HuH-7 (cell line): ENCODE data around the gene ZNF579.
A peak's percentile ranks its signal among the peaks of the same experiment; 100 is the strongest.

Source experiments
- DNase-seq: peaks from one replicate; pipeline ENCODE4 v3.0.0; 2011; ENCODE audit warnings: low spot score

Gene ZNF579

DNA sequence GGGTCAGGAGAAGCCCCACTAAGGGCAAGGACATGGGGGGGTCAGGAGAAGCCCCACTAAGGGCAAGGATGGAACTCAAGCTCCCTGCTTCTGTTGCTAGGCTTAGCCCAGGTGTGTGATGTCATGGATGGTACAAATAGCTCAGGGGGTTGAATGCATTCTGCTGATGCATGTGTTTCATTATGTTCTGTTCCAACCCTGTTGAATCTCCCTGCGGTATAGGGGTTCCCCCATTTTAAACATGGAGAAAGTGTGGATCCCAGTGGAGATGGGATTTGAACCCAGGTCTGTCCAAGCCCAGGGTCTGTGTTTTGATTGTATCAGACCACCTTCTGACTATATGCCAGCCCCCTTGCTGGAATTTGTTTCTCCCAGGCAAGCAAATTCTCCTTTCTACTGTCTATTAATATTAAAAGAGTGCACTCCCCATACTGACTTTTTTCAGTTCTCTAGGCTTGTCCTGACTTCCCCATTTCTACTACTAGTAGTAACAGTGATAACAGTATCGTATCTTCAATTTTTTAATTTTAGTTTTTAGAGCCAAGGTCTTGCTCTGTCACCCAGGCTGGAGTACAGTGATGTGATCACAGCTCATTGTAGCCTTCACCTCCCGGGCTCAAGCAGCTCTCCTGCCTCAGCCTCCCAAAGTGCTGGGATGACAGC lies 31.5 kb upstream of the ZNF579 start:
- DNase-seq = no peak

DNA sequence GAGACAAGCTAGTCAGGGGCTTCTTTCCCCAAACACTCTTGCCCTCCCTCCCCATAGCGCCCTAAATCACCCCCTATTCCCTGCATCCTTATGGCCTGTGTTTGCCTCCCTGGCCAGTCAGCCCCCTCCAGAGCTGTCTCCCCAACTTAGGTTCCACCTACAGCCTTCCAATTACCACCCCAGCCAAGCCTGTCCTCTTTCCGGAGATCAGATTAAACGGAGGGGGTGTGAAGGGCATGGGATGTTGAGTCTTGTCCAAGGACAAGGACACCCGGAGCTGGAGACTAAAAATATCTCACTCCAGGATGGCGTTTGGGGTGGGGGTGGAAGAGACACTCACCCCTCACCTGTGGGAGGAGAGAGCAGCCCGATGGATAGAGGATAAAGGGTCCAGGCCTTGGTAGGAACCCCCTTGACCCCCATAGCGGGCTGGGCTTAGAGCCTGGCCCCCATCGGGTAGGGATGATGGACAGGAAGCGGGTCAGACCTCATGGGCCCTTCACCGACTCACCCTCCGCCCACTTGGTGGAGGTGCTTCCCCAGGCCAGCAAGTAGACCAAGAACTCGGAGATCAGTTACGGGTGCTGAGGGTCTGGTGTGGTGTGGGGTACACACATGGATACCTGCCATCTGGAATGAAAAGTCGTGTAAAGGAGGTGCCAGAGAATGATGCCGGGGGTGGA lies 30.8 kb upstream of the ZNF579 start:
- no peak for DNase-seq

DNA sequence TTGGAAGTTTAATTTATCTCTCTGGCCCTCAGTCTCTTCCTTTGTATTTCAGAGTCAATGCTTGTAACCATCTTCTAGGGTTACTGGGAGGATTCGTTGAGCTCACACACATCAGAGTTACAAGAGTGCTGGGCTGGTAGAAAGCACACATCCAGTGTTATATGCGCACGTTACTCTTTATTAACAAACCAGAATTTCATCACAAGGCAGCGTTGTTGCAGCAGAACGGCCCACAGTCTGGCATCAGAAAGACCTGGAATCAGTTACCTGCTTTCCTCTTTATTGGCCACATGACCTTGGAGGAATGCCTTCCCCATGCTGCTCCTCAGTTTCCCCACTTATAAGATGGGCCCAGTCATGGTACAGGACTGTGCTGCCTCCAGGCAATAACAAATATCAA lies 28.7 kb upstream of the ZNF579 start:
- no peak for DNase-seq

DNA sequence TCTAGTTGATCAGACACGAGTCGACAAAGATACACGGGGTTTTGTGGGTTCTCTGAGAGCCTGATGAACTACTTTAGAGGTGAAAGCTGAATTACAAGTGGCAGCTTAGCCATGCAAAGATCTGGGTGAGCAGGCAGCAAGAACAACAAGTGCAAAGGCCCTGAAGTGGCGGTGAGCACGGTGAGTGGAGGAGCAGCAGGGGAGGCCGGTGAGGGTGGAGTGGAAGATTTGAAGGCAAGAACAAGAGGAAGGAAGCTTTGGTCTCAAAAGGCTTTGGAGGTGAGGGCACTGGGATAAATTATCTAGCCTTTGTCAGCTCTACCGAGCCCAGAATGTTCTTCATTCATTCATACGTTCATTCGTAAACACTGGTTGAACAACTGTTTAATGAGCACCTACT lies 26.2 kb upstream of the ZNF579 start:
- DNase-seq = no peak

DNA sequence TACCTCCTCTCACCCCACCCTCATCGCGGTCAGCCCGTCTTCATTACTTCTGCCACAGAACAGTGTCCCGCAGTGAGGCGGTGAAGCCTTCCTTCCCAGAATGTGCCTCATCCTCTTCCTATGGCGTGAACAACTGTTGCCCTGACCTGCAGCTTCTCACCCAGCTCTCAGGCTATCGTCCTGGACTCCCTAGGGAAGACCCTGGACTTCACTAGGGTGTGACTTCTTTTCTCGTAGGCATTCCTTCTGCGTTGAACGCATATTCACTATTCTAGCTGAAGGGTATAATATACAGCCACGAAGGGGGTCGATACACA lies 25.8 kb upstream of the ZNF579 start:
- DNase-seq = no peak

DNA sequence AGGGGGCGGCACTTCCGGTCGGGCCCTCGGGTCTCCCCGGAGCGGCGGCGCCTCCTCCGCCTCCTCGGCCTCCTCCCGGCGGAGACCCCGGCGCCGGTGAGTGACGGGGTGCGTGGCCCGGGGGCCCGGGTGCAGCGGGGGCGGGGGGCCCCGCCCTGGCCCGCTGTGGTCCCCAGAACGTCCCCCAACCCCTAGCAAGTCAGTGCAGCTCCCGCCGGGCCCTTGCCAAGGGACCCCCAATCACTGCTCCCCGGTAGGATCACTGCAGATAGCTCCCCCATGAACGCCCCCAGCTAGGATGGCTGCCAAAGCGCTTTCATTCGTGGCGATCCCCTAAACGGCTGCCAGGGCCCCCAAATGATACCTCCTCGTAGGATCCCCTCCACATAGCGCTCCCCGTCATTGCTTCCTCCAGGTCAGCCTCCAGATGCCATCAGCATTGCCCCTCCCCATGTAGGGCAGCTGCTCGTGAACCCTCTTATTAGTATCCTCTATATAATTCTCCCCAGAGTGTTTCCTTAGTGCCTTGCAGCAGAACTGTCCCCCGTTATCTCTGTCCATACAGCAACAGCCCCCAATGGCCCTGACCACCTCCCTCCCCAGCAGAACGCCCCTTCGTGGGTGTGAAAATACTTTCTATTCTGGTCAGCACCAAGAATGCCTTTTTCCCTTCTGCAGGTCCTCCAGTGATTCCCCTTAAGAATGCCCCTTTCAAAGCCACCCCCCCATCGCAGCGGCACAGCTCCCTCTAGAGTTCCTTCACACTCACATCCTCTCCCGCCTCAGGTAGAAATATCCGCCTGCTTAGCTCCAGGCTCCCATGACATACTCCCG lies 25.2 kb upstream of the ZNF579 start, which contains the start of gene ZNF865:
Gene ZNF865, plus strand, starts transcription at position 11 of the 834 bp plus-strand sequence. CDS start 7,972 bp downstream, outside the sequence.
- peak; percentile 87 for DNase-seq

DNA sequence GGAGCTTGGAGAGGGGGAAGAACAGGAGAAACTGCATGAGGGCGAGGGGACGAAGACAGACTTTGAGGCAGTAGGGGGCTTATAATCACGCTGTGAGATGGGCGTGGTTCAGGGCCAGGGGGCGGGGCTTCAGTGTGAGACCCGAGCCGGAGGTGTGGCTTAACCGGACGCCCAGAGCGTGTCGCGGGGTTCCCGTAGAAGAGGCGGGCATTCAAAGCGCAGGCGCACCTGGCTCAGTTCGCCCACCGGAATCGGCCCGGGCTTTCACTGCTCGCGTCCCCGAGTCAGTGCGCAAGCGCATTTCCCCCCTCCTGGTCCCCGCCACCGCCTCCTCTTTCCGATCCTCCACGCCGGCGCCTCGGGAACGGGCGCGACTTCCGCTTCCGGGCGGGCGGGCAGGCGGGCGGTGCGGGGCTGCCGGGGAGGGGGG lies 24.6 kb upstream of the ZNF579 start:
- peak; percentile 93 for DNase-seq

DNA sequence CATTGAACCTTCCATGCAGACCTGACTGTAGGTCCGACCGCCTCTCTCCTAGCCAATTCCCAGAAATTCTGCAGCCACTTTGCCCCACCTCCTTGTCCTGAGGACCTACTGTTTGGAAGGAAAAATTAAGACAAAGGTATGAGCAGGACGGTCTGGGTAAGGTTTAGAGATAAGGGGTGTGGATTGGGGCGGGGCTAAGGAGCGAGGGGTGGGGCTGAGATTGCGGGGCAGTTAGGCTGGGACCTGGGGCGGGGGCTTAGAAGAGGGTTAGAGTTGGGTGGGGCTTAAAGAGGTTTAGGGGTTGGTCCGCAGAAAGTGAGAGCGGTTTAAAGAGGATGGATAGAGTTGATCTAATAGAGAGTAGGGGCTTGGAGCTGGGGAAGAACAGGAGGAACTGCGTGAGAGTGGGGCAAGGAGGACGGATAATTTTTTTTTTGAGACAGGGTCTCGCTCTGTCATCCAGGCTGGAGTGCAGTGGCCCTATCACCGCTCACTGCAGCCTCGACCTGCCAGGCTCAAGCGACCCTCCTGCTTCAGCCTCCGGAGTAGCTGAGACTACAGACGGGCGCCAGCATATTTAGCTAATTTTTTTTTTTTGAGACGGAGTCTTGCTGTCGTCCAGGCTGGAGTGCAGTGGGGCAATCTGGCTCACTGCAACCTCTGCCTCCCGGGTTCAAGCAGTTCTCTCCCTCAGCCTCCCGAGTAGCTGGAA lies 23.1 kb upstream of the ZNF579 start:
- DNase-seq = no peak

DNA sequence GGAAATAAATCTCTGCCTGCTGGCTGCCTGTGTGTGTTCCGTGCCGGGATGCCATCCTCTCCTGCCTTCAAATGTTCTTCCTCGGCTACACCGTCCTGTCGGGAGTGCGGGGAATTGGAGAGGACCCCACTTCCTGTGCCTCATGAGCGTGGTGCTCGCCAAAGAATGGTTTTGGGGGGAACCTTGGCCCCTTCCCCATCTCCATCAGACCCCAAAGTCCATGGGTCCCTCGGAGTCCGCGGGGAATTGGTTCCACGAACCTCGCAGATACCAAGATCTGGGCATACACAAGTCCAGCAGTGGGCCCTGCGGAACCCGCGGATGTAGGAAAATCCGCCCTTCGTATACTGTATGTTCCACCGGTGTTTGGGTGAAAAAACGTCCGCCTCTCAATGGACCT lies 22.5 kb upstream of the ZNF579 start:
- DNase-seq = no peak

DNA sequence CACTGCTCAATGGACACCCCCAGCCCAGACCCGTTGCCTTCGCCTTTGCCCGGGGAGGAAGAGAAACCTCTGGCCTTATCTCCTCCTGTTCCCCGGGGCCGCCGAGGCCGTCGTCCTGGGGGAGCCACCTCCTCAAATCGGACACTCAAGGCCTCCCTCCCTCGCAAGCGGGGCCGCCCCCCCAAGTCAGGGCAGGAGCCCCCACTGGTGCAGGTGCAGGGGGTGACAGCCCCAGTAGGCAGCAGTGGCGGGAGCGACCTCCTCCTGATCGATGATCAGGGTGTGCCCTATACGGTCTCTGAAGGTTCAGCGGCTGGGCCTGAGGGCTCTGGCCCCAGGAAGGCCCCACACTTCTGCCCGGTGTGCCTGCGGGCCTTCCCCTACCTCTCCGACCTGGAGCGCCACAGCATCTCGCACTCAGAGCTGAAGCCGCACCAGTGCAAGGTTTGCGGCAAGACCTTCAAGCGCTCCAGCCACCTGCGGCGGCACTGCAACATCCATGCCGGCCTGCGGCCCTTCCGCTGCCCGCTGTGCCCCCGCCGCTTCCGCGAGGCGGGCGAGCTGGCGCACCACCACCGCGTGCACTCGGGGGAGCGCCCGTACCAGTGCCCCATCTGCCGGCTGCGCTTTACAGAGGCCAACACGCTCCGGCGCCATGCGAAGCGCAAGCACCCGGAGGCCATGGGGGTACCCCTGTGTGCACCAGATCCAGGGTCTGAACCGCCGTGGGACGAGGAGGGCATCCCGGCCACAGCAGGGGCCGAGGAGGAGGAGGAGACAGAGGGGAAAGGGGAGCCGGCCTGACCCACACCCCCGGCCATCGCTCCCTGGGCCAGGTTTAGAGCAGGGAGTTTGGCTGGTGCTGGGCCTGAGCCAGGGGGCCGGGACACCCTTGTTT lies 21.7 kb upstream of the ZNF579 start:
- no peak for DNase-seq

DNA sequence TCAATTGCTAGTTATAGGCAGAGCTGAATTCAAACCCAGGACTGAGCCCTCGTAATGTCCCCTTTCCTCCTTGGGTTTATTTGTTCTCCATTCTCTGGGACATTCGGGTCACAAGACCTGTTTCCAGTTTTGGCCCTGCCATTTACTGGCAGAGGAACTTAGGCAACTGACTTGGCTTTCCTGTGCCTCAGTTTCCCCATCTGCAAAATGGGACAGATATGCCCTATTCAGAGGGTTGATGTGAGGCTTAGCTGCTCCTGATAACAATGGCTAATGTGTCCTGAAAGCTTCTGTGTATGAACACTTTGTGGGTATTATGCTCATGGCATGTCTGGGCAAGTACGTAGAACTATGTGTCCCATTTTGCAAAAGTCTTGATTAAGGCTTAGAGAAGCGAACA lies 20.4 kb upstream of the ZNF579 start:
- DNase-seq = no peak

DNA sequence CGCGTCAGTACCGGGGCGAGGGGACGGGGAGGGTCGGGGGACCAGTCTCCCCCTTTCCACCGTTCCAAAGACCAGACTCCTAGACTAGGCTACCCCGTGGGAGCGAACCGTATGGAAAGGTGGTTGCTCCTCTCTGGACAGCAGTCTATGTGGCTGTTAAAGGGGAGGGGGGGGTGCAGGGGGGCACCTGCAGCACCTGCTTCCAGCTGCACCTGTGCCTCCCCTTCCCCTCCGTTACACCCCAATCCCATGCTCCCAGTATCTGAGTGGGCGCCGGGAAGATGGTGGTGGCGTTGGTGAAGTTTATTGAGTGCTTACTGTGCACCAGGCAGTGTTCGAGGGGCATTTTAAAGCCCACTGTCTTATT lies 20.0 kb upstream of the ZNF579 start:
- DNase-seq = no peak

DNA sequence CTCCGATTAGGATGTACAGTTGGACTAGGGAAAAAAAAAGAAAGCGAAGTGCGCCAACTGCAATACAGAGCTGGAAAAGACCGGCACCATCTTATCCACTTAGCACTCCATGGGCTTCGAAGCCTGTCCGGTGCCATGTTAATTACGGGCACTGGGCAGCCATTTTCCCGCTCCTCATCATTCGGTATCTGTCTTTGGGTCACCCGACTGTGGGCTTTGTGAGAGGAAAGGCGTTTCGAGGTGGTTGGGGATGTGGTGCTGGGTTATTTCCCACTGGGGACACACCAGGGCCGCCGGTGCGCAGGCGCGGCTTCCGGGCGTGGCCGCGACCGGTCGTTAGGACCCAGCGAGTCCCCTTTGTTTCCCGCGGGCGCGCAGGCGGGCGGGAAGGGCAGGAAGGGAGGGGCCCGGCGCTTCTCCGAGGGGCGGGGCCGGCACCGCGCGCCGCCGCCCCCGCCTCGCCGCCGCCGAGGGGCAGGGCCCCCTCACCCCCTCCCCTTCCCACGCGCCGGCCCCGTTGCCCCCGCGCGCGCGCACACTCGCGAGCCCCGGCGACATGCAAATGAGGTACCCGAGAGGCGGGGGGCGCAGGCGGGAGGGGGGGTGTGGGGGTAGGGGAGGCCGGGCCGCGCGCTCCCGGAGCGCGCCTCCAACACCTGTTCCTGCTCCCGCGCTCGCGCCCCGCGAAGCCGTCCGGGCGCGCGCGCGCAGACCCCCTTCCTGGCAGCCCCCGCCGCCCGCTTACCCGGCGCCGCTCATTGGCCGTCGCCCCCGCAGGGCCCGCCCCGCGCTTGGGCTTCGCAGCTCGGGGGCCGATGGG lies 19.4 kb upstream of the ZNF579 start, which contains the start of gene ZNF524:
Gene ZNF524, plus strand, starts transcription at position 447 of the 820 bp plus-strand sequence. CDS start 1,825 bp downstream, outside the sequence.
- DNase-seq = peak; percentile 79

DNA sequence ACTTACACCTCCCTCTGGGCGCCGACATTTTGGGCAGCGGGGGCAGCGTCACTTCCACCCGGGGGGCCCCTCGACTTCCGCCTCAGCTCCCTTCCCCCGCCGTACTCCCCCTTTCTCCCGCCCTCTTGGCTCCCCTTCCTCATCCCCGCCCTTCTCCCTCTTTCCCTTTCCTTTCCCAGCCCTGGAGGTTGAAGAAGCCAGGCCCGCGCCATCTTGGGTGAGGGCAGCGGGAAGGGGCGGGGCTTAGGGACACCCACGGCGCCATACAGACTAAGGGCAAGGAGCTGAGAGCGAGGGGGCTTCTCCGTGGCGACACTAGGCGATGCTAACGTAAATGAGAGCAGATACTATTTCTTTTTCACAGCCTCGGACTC lies 18.8 kb upstream of the ZNF579 start, which contains the start of gene FIZ1:
Gene FIZ1, minus strand, starts transcription at position 50 of the 374 bp plus-strand sequence. CDS start 1,652 bp downstream, outside the sequence.
- DNase-seq = peak; percentile 92

DNA sequence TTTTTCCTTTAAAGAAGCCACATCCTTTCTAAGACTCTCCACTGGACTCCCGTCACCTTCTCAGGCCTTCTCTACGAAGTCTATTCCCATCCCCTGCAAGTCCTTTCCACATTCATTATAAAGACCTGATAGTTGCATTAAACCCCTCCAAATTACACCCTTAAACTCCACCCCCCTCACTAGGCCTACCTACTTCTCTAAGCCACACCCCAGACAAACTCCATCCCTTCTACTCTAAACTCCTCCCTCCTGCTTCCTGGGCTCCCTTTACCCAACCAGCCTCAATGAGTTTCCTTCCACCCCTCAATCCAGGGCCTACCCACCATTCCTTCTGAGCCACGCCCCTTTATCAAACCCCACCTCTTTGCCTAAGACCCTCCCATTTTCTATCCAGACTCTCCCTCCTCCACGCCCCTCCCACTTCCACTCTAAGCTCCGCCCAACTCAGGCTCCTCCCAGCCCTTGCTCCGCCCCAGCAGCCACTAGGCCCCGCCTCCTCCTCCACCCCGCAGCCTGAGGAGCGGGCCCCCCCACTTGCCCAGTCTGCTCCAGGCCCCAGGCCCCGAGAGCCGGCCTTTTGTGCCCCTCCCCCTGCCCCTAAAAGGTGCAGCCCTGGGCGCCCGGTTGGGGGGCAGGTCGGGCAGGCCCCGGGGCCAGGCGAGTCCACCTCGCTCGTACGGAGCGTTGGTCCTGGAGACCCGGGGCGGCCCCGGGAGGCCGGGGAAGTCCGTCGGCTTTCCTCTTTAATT lies 18.2 kb upstream of the ZNF579 start:
- DNase-seq = peak; percentile 90

DNA sequence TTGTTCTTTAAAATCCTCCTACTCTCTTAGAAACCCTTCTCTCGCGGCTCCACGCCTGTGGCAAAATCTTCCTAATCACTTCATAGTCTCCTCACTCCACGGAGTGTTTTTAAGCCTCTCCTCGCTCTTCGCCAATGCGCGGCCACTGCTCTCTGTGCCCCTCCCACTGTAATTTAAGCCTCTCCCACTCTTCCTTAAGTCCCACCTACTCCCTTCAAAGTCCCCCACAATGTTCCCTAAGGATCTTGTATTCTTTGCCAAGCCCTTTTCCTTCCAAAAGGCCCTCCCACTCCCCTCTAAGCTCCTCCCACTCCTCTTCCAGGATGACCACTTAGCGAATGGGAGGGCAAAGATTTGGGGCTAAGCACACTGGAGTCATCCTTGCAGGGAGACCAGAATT lies 17.4 kb upstream of the ZNF579 start:
- no peak for DNase-seq

DNA sequence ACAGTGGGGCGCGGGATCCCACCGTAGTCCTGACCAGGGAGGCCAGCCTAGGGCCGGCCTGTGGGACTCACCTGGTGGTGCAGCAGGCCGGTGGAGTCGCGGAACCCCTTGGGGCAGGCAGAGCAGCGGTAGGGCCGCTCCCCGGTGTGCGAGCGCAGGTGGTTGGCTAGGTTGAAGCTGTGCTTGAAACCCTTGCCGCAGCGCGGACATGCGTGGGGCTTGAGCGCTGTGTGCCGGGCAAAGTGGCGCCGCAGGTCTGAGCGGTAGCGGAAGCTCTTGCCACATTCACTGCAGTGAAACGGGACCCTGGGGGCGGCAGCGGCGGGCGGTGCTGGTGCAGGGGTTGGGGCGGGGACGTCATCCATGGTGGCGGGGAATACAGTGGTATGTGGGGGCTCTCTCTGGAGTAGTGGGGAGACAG lies 16.9 kb upstream of the ZNF579 start:
- no peak for DNase-seq

DNA sequence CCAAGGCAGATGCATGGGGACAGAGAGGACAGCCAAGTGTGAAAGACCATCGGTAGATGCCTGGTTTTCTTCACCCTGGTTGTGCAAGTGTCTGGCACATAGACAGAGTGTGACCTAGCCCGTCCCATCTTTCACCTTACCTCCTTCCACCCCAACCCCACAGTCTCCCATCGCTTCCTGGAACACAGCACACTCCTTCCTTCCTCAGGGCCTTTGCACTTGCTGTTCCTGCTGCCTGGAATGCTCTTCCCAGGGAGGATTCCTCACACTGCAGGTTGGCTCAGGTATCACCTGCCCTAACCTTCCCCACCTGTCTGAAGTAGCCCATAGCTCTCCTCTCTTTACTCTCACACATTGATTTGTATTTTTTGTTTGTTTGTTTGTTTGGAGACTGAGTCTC lies 15.7 kb upstream of the ZNF579 start:
- DNase-seq = no peak

DNA sequence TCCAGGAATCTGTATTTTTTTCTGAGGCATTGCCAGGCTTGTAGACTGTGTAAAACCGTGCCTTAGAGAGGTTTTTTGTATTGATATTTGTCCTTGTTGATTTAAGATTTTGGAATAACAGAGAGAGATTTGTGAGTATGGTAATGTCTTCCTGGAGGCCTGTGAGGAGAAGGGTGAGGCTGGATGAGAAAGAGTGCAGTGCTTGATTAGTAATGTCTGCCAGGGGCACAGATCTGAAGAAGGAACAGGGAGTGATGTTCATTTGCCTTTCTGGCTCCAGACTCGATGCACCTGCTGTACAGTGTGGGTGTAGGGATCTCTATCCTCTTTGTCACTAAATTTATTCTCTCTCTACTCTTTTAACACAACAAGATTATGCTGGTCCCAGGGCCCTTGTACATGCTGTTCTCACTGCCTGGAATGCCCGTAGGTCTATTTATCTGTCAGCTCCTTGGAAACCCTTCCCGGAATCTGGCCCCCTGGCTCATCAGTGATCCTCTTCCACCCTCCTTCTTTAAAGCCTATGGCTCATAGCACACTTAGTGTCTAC lies 14.4 kb upstream of the ZNF579 start:
- no peak for DNase-seq
